Effector memory CD4-positive, alpha-beta T cell (primary cell): Measurements from ENCODE around the gene SKAP1.
"Not testable (repeated sequence)": the region's sequence is repeated elsewhere in the genome, so short reads cannot be mapped to it uniquely, and the experiment has no call there.

Source experiments
- DNase-seq, 3 donors: peaks; one replicate each; pipeline ENCODE4 v3.0.0-alpha.2; 2020
- H3K27ac ChIP-seq: 2 replicates; pipeline ENCODE4 v1.7.0; 2013; ENCODE audit warnings: mild to moderate bottlenecking, low read length, moderate library complexity; ENCODE audit not compliant: insufficient read depth, poor library complexity, severe bottlenecking
- H3K27me3 ChIP-seq: replicated peaks from 2 replicates; pipeline ENCODE4 v1.7.0; 2013; ENCODE audit warnings: mild to moderate bottlenecking, low read length; ENCODE audit not compliant: insufficient read depth, control insufficient read depth, poor library complexity, severe bottlenecking
- H3K36me3 ChIP-seq: 2 replicates; pipeline ENCODE4 v1.7.0; 2013; ENCODE audit warnings: mild to moderate bottlenecking, low read length, moderate library complexity; ENCODE audit not compliant: control insufficient read depth, insufficient read depth
- H3K4me1 ChIP-seq: 2 replicates; pipeline ENCODE4 v1.7.0; 2013; ENCODE audit warnings: low read length, mild to moderate bottlenecking; ENCODE audit not compliant: control insufficient read depth, insufficient read depth, poor library complexity, severe bottlenecking
- H3K4me3 ChIP-seq: 2 replicates; pipeline ENCODE4 v1.7.0; 2013; ENCODE audit warnings: low read length, low read depth, mild to moderate bottlenecking; ENCODE audit not compliant: insufficient read depth, poor library complexity, severe bottlenecking
- H3K9me3 ChIP-seq: 2 replicates; pipeline ENCODE4 v1.7.0; 2013; ENCODE audit warnings: mild to moderate bottlenecking, low read length, moderate library complexity; ENCODE audit not compliant: control insufficient read depth

The SKAP1 gene

GRCh38 chr17:48255759-48256158 is 174.3 kb downstream of the SKAP1 start:
- Histone ChIP-seq H3K4me1 (no peaks in the 10 kb centered on the region), H3K4me3 (no peak overlapping the region), H3K36me3 (peaks cover 11% of the 10 kb centered on the region), H3K27me3 (no peaks in the 10 kb centered on the region), H3K9me3 (no peaks in the 10 kb centered on the region), H3K27ac (no peak overlapping the region)
- DNase-seq = no peak

- no peaks in the 10 kb centered on the region for H3K4me1 ChIP-seq
- H3K9me3 ChIP-seq = no peaks in the 10 kb centered on the region
- H3K27me3 ChIP-seq = no peaks in the 10 kb centered on the region
- H3K4me3 ChIP-seq = no peak overlapping the region
- peaks cover 11% of the 10 kb centered on the region for H3K36me3 ChIP-seq
- DNase-seq = no peak
- no peak overlapping the region for H3K27ac ChIP-seq
Measured at GRCh38 chr17:48254896-48255295, 175.1 kb downstream of the SKAP1 start.

- Histone ChIP-seq H3K4me3 (no peak overlapping the region), H3K9me3 (no peaks in the 10 kb centered on the region), H3K36me3 (peaks cover 11% of the 10 kb centered on the region), H3K4me1 (no peaks in the 10 kb centered on the region), H3K27ac (no peak overlapping the region), H3K27me3 (no peaks in the 10 kb centered on the region)
- no peak for DNase-seq
Measured at GRCh38 chr17:48253975-48254374, 176.0 kb downstream of the SKAP1 start.

GRCh38 chr17:48251950-48252349 is 178.1 kb downstream of the SKAP1 start:
- H3K4me1 ChIP-seq = no peaks in the 10 kb centered on the region
- no peak for DNase-seq
- no peak overlapping the region for H3K4me3 ChIP-seq
- H3K27me3 ChIP-seq = no peaks in the 10 kb centered on the region
- no peak overlapping the region for H3K27ac ChIP-seq
- no peaks in the 10 kb centered on the region for H3K9me3 ChIP-seq
- peaks cover 11% of the 10 kb centered on the region for H3K36me3 ChIP-seq

- Histone ChIP-seq H3K9me3 (no peaks in the 10 kb centered on the region), H3K4me1 (no peaks in the 10 kb centered on the region), H3K4me3 (no peak overlapping the region), H3K27me3 (no peaks in the 10 kb centered on the region), H3K27ac (no peak overlapping the region), H3K36me3 (peaks cover 7% of the 10 kb centered on the region)
- DNase-seq = no peak
Measured at GRCh38 chr17:48250949-48251348, 179.1 kb downstream of the SKAP1 start.

GRCh38 chr17:48250059-48250458 is 180.0 kb downstream of the SKAP1 start:
- not testable (repeated sequence) for DNase-seq, H3K9me3 ChIP-seq, H3K36me3 ChIP-seq, H3K4me1 ChIP-seq, H3K4me3 ChIP-seq, H3K27ac ChIP-seq, H3K27me3 ChIP-seq

- no peaks in the 10 kb centered on the region for H3K36me3 ChIP-seq
- H3K4me1 ChIP-seq = peaks cover 7% of the 10 kb centered on the region
- no peak for DNase-seq
- no peaks in the 10 kb centered on the region for H3K9me3 ChIP-seq
- no peak overlapping the region for H3K27ac ChIP-seq
- H3K27me3 ChIP-seq = no peaks in the 10 kb centered on the region
- no peak overlapping the region for H3K4me3 ChIP-seq
Measured at GRCh38 chr17:48247603-48248002, 182.4 kb downstream of the SKAP1 start.

GRCh38 chr17:48247038-48247437 is 183.0 kb downstream of the SKAP1 start:
- Histone ChIP-seq H3K9me3 (no peaks in the 10 kb centered on the region), H3K4me3 (no peak overlapping the region), H3K27ac (no peak overlapping the region), H3K27me3 (no peaks in the 10 kb centered on the region), H3K36me3 (no peaks in the 10 kb centered on the region), H3K4me1 (peaks cover 10% of the 10 kb centered on the region)
- no peak for DNase-seq

- no peaks in the 10 kb centered on the region for H3K36me3 ChIP-seq
- no peak overlapping the region for H3K4me3 ChIP-seq
- H3K9me3 ChIP-seq = no peaks in the 10 kb centered on the region
- H3K27me3 ChIP-seq = no peaks in the 10 kb centered on the region
- no peak overlapping the region for H3K27ac ChIP-seq
- no peak for DNase-seq
- peaks cover 14% of the 10 kb centered on the region for H3K4me1 ChIP-seq
Measured at GRCh38 chr17:48246612-48247011, 183.4 kb downstream of the SKAP1 start.

- DNase-seq, H3K9me3 ChIP-seq, H3K4me3 ChIP-seq, H3K27ac ChIP-seq, H3K27me3 ChIP-seq, H3K36me3 ChIP-seq: not testable (repeated sequence)
- H3K4me1 ChIP-seq = peaks cover 23% of the 10 kb centered on the region
Measured at GRCh38 chr17:48245465-48246033, 184.5 kb downstream of the SKAP1 start.
